NCI-H1930 (cell line): ENCODE measurements around the gene UQCRFS1.
A peak's percentile ranks its signal among the peaks of the same experiment; 100 is the strongest.
"Not testable (repeated sequence)": the region's sequence is repeated elsewhere in the genome, so short reads cannot be mapped to it uniquely, and the experiment has no call there.

Experiments
- DNase-seq, 2 experiments: peaks; one replicate each; lab custom pipeline; 2025; lab: John Stamatoyannopoulos, UW

Gene UQCRFS1

GRCh38 chr19:29212648-29213573, at the start of gene UQCRFS1:
Gene UQCRFS1, minus strand, starts transcription at chr19:29213151. Its CDS starts 33 bp downstream, at chr19:29213118.
- DNase-seq: peak; percentile 96 to 97

GRCh38 chr19:29262085-29262484, 49.1 kb upstream of the UQCRFS1 start:
- no peak for DNase-seq

- no peak for DNase-seq
These were observed 47.7 kb upstream of the UQCRFS1 start for GRCh38 chr19:29260477-29261317.

- DNase-seq: no peak
These were observed 46.9 kb upstream of the UQCRFS1 start for GRCh38 chr19:29259867-29260281.

- no peak for DNase-seq
These were observed 46.2 kb upstream of the UQCRFS1 start for GRCh38 chr19:29259153-29259552.

- no peak for DNase-seq
These were observed 43.6 kb upstream of the UQCRFS1 start for GRCh38 chr19:29256516-29256915.

- no peak for DNase-seq
These were observed 43.0 kb upstream of the UQCRFS1 start for GRCh38 chr19:29255912-29256311.

- no peak for DNase-seq
These were observed 42.1 kb upstream of the UQCRFS1 start for GRCh38 chr19:29255006-29255405.

- DNase-seq: not testable (repeated sequence)
These were observed 36.8 kb upstream of the UQCRFS1 start for GRCh38 chr19:29249798-29250197.

- no peak for DNase-seq
These were observed 35.4 kb upstream of the UQCRFS1 start for GRCh38 chr19:29248332-29248844.

GRCh38 chr19:29247872-29248271, 34.9 kb upstream of the UQCRFS1 start:
- no peak for DNase-seq

GRCh38 chr19:29247471-29247870, 34.5 kb upstream of the UQCRFS1 start:
- DNase-seq: no peak

GRCh38 chr19:29247051-29247450, 34.1 kb upstream of the UQCRFS1 start:
- no peak for DNase-seq

GRCh38 chr19:29245215-29245614, 32.3 kb upstream of the UQCRFS1 start:
- DNase-seq: no peak

GRCh38 chr19:29241324-29241723, 28.4 kb upstream of the UQCRFS1 start:
- DNase-seq: no peak

- no peak for DNase-seq
These were observed 26.3 kb upstream of the UQCRFS1 start for GRCh38 chr19:29239213-29239776.

- no peak for DNase-seq
These were observed 20.6 kb upstream of the UQCRFS1 start for GRCh38 chr19:29233591-29233990.

GRCh38 chr19:29232315-29232852, 19.4 kb upstream of the UQCRFS1 start:
- no peak for DNase-seq

GRCh38 chr19:29231306-29231705, 18.4 kb upstream of the UQCRFS1 start:
- not testable (repeated sequence) for DNase-seq

- no peak for DNase-seq
These were observed 4.7 kb upstream of the UQCRFS1 start for GRCh38 chr19:29217616-29218015.

GRCh38 chr19:29216021-29216420, 3.1 kb upstream of the UQCRFS1 start:
- no peak for DNase-seq

GRCh38 chr19:29215322-29215845, 2.4 kb upstream of the UQCRFS1 start:
- DNase-seq: no peak
